NCI-H187 treated with DMSO at 0.1 percent for 48 hours (cell line): ENCODE measurements around the gene MACROD2.

Experiments
- DNase-seq: peaks from one replicate; lab custom pipeline; 2025; lab: John Stamatoyannopoulos, UW

The MACROD2 gene

GRCh38 chr20:14877301-14878028 lies 882.1 kb downstream of the MACROD2 start:
- DNase-seq: no peak

- no peak for DNase-seq
Observed at GRCh38 chr20:14878676-14879019, 883.3 kb downstream of the MACROD2 start.

DNA sequence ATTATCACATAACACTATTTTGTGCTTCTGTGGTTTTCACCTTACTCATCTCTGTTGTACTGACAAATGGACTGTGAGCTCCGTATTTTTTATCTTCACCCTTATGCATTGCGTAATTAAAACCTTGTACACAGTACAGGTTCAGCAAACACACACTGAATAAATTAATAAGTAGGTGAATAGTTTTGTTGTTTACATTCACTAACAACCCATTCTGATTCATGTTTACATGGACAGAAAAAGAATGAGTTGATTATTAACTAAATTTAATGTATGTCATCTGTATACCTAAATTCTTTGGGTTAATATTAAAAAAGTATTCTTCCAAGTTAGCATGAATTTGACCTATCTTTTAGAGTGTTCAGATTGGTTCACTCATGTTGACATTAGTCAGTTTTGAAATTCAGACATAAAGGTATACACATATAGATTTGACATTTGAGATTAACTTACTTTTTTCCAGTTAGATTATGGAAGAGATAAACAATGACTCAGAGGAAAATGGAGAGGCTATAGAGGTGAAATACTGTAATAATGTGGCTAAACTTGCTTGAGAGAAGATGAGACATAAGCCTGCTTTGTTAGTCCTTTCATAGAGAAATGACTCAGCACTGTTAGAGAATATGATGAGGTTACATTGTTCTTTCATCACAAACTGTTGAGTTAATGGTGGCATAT lies 883.8 kb downstream of the MACROD2 start:
- DNase-seq: no peak

- no peak for DNase-seq
Observed at GRCh38 chr20:14879839-14880238, 884.5 kb downstream of the MACROD2 start.

- DNase-seq: no peak
Observed at GRCh38 chr20:14881518-14881917, 886.2 kb downstream of the MACROD2 start.

GRCh38 chr20:14882157-14882556 lies 886.8 kb downstream of the MACROD2 start:
- no peak for DNase-seq

DNA sequence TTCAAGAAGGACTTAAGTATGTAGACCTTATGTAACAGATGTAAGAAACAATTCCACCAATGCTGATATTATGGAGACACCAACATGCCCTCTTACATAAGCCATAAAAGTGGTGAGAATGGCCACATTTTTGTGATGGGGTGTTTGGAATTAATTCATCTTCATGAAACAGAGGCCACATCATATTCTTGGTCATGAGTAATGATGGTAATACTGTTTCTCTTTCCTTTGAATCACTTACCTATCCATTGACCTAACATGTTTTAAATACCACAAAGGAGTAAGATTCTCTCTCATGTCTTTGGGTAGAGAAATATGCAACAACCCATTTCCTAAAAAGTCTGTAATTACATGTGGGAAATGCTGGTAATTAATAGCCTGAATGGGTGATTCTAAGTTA lies 887.5 kb downstream of the MACROD2 start:
- no peak for DNase-seq

DNA sequence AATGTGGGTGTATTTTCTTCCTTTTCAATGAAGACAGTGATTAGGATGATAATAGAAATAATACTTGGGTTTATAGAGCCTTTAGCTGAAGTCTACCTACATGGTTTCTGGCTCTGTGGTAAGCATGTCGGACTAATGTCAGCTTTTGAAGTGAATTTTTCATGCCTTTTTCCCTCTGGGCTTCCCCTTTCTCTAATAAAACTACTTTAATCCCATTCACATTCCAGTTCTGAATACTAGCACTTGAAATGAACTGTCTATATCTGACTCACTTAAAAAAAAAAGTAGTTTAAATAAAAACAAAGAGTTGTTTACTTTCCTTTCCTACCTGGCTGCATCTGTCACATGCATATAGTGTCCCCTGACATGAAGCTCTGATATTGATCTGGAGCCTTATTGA lies 888.0 kb downstream of the MACROD2 start:
- DNase-seq: no peak

DNA sequence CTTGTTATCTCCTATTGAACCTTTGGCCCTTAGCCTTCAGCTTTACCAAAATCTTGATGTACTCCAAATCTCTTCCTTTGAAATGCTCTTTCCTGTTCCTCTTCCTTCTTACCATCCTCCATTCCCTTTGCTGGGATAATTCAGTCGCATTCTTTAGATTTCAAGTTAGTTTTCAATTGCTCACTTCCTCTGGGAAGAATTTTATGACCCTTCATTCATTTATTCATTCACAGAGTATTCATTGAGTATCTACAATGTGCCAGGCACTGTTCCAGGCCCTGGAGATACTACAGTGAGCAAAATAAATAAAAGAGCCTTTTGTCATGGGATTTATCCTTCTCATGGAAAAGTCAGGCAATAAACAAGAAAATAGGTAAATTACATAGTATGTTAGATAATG lies 890.3 kb downstream of the MACROD2 start:
- DNase-seq: no peak

DNA sequence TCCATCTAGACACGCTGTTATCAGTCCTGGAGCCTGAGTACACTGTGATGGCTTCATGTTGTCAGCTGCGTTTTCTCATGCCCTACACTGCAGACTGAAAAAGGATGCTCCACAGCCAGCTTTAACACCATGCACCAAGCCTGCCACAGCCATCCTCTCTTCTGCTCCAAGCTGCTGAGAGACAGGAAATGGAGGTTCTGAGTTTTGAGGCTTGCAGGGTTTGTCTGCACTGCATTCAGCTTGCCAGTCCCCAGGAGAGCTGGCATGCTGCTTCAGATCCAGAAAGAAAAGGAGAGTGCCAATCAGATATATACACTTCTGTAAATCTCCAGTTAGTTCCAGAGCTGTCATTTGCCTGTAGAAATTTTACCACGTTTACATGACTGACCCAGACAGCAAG lies 892.8 kb downstream of the MACROD2 start:
- DNase-seq: no peak

DNA sequence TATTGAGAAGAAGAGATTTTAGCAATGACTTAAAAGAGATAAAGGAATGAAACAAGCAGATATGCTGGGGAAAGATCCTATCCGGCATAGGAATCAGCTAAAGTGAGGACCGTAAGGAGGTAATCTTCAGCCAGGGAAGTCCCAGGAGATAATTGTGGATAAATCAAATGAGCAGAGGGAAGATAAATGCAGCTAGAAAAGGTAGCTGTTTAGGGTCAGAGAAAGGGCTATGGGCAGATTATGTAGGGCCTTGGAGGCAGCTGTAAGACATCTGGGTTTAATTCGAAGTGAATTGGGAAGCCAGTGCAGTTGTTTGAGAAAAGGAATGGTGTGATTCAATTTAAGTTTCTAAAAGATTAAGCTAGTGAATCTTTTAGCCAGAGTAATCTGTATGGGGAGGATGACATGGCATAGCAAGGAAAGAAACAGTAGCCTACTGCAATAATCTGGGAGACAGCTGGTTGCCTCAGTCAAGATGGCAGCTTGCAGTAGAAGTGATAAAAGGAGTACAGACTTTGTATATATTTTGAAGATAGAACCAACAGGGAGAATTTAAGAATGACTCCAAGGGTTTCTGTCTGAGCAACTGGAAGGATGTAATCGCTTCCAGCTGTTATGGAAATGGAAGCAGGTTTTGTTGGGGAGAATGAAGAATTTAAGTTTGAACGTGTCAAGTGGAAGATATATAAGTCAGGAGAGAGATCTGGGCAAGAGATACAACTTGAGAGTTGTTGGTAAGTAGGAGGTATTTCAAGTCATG lies 894.4 kb downstream of the MACROD2 start:
- no peak for DNase-seq

DNA sequence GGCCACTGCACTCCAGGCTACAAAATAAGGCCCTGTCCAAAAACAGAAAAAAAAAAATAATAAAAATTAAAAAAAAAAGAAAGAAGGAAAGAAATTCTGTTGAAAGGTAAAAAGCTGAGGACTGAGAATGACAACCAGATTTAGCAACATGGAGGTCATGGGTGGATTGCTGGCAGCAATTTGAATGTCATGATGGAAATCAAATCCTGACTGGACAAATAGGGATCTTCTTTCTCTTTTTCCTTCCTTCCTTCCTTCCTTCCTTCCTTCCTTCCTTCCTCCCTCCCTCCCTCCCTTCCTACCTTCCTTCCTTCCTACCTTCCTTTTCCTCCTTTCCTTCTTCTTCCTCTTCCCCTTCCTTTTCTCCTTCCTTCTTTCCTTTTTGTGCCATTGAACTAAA lies 895.4 kb downstream of the MACROD2 start:
- no peak for DNase-seq

DNA sequence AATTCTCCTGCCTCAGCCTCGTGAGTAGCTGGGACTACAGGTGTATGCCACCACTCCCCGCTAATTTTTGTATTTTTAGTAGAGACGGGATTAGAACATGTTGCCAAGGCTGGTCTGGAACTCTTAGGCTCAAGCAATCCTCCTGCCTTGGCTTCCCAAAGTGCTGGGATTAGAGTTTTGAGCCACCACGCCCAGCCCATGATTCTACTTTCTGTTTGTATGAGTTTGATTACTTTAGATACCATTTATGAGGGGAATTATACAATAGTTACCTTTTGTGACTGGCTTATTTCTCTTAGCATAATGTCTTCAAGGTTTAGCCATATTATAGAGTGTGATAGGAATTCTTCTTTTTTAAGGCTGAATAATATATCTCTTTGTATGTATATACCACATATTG lies 897.5 kb downstream of the MACROD2 start:
- DNase-seq: no peak

- DNase-seq: no peak
Observed at GRCh38 chr20:14896569-14896968, 901.3 kb downstream of the MACROD2 start.

DNA sequence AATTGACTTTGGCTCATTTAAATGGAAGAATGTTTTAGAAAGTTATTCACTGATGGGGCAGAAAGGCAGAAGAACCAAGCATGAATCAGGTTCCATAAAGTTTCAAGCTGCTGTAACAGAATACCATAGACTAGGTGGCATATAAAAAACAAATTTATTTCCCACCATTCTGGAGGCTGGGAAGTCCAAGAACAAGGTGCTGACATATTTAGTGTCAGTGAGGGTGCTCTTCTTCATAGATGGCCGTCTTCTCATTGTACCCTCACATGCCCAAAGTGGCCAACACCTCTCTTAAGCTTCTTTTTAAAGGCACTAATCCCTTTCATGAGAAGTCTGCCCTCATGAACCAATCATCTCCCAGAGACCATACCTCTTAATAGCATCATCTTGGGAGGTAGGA lies 902.3 kb downstream of the MACROD2 start:
- no peak for DNase-seq

- DNase-seq: no peak
Observed at GRCh38 chr20:14902432-14903089, 907.2 kb downstream of the MACROD2 start.

DNA sequence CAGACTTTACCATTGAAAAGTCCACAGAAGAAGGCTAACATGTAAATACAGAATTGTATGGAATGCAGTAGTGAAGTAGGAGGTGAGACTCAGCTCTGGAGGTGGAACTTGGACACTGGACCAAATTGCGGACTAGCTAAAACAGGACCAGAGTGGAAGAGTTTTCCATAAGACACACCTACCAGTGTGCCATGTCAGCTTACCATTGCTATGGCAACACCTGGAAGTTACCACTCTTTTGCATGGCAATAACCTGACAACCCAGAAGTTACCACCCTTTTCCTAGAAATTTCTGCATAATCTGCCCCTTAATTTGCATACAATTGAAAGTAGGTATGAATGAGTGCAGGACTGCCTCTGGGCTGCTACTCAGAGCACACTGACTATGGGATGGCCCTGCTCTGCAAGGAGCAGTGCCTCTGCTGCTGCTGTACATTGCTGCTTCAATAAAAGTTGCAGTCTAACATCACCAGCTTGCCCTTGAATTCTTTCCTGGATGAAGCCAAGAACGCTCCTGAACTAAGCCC lies 911.7 kb downstream of the MACROD2 start:
- no peak for DNase-seq

GRCh38 chr20:14910126-14910525 lies 914.8 kb downstream of the MACROD2 start:
- no peak for DNase-seq

DNA sequence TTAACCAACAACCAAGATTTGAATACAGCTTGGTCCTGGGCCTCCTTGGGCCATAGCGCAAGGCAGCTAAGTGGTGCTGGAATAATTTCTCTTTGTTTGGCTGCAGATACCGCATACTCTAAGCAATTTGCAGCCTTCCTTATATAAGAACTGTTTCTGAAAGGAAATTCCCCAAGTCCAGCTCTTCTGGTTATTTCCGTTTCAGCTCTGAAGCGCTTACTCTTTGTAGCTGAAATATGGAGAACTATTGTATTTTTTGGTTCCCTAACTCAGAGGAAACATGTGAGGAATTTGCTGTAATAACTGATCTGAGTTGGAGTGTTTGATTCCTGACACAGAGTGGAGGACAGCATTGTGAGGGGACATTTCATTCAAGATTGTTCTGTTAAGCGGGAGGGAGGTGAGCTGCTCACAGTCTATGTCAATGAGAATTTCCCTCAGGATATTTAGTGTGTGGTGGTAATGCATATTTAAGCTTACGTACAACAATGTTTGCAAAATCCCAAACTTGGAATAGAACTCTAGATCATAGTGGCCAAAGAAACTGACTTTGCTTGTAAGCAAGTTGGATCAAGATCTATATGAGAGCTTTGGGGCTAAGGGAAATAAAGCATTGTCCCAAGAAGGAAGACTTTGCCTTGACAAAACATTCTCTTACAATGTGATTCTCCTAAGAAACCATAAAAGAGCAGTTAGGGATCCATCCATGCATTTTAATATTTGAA lies 918.7 kb downstream of the MACROD2 start:
- no peak for DNase-seq

GRCh38 chr20:14914633-14915032 lies 919.3 kb downstream of the MACROD2 start:
- no peak for DNase-seq

- no peak for DNase-seq
Observed at GRCh38 chr20:14915356-14915755, 920.0 kb downstream of the MACROD2 start.
